Upper lobe of right lung (tissue), 1 donor: Measurements from ENCODE around the gene TTYH3. TPM values are rescaled to one million over a fixed set of nuclear protein-coding genes. Genes with fewer than 3 reads are reported as not detected.
A peak's percentile ranks its signal among the peaks of the same experiment; 100 is the strongest.

ENCODE experiments used
- ATAC-seq: fragments of 200-7000 bp; cut with Tn5 transposase; one replicate; pipeline ENCODE4 v1.9.1; 2020; ENCODE audit warnings: mild to moderate bottlenecking, moderate library complexity
- DNase-seq: peaks from one replicate; pipeline ENCODE4 v3.0.0-alpha.2; 2020
- H3K27ac ChIP-seq: fragments of 200-600 bp; one replicate; pipeline ENCODE4 v1.8.0; 2022
- H3K27me3 ChIP-seq: fragments of 200-600 bp; one replicate; pipeline ENCODE4 v1.8.0; 2022; ENCODE audit warnings: mild to moderate bottlenecking
- H3K36me3 ChIP-seq: fragments of 200-600 bp; one replicate; pipeline ENCODE4 v1.8.0; 2022
- H3K4me1 ChIP-seq: fragments of 200-600 bp; one replicate; pipeline ENCODE4 v1.8.0; 2022
- H3K4me3 ChIP-seq: fragments of 200-600 bp; one replicate; pipeline ENCODE4 v1.8.0; 2022; ENCODE audit warnings: mild to moderate bottlenecking
- H3K9me3 ChIP-seq: fragments of 200-600 bp; one replicate; pipeline ENCODE4 v1.8.0; 2022
- CTCF ChIP-seq: fragments of 200-600 bp; IDR thresholded peaks from one replicate; pipeline ENCODE4 v1.8.0; 2022; ENCODE audit warnings: antibody characterized with exemption
- intact Hi-C: fragments of 100-400 bp; cut with DNase I; formaldehyde crosslinking; loops from one replicate; pipeline ENCODE4 v1.11.0; 2022
- total RNA-seq: library from RNA; stranded (reverse); fragmentation: NEBNext Ultra II Directional; extraction: Animal tissue kit (Norgen Biotek cat#: 25700); gene quantifications from one replicate; pipeline ENCODE4 v1.2.1, GENCODE V29; 2021
- donor health status: DM: no; HTN: yes; CAD: no; lungs with severe emphysema.

Gene TTYH3
- total RNA-seq, 1 donor from 2014 or later, result 48.8 TPM

- no peak for TF ChIP-seq CTCF
- peaks cover 20% of the 10 kb centered on the region for H3K4me1 ChIP-seq
- H3K4me3 ChIP-seq, result no peak overlapping the region
- no peaks in the 10 kb centered on the region for H3K9me3 ChIP-seq
- peak overlapping the region; percentile 31 for H3K27ac ChIP-seq
- no peaks in the 10 kb centered on the region for H3K36me3 ChIP-seq
- H3K27me3 ChIP-seq, result no peaks in the 10 kb centered on the region
- intact Hi-C loops, result no loop called here
- ATAC-seq (no peak), DNase-seq (no peak)
Measured at GRCh38 chr7:2613098-2613930, 18.5 kb upstream of the TTYH3 start.

GRCh38 chr7:2613931-2614600, 17.7 kb upstream of the TTYH3 start:
- peak; percentile 91 for DNase-seq
- Histone ChIP-seq H3K27me3 (no peaks in the 10 kb centered on the region), H3K4me3 (no peak overlapping the region), H3K27ac (peak overlapping the region; percentile 51), H3K9me3 (no peaks in the 10 kb centered on the region), H3K36me3 (no peaks in the 10 kb centered on the region), H3K4me1 (peaks cover 15% of the 10 kb centered on the region)
- no peak for TF ChIP-seq CTCF
- ATAC-seq, result peak; percentile 80
- intact Hi-C loops, result no loop called here

GRCh38 chr7:2614631-2615330, 17.0 kb upstream of the TTYH3 start:
- Histone ChIP-seq H3K4me3 (no peak overlapping the region), H3K4me1 (peaks cover 15% of the 10 kb centered on the region), H3K36me3 (no peaks in the 10 kb centered on the region), H3K27me3 (no peaks in the 10 kb centered on the region), H3K9me3 (no peaks in the 10 kb centered on the region), H3K27ac (peak overlapping the region; percentile 51)
- no peak for TF ChIP-seq CTCF
- no peak for DNase-seq
- intact Hi-C loops, result no loop called here
- ATAC-seq, result no peak

- Histone ChIP-seq H3K27ac (no peak overlapping the region), H3K36me3 (no peaks in the 10 kb centered on the region), H3K4me3 (no peak overlapping the region), H3K4me1 (peaks cover 23% of the 10 kb centered on the region), H3K27me3 (no peaks in the 10 kb centered on the region), H3K9me3 (no peaks in the 10 kb centered on the region)
- intact Hi-C loops, result no loop called here
- ATAC-seq (no peak), DNase-seq (no peak)
- no peak for TF ChIP-seq CTCF
Measured at GRCh38 chr7:2616387-2617324, 15.1 kb upstream of the TTYH3 start.

GRCh38 chr7:2617325-2617905, 14.4 kb upstream of the TTYH3 start:
- DNase-seq (no peak), ATAC-seq (no peak)
- H3K4me1 ChIP-seq, result peaks cover 30% of the 10 kb centered on the region
- intact Hi-C loops, result no loop called here
- no peak for TF ChIP-seq CTCF
- H3K27ac ChIP-seq, result no peak overlapping the region
- no peaks in the 10 kb centered on the region for H3K27me3 ChIP-seq
- H3K9me3 ChIP-seq, result no peaks in the 10 kb centered on the region
- H3K36me3 ChIP-seq, result no peaks in the 10 kb centered on the region
- no peak overlapping the region for H3K4me3 ChIP-seq
